Activated T-cell treated with anti-CD3 and anti-CD28 coated beads, Interleukin-2, amount 50 U/mL, for 72 hours (primary cell): ENCODE results near the gene FHAD1. TPM values are rescaled to one million over a fixed set of nuclear protein-coding genes. Genes with fewer than 3 reads are reported as not detected.

Source experiments
- ATAC-seq, 2 donors: fragments of 150-1000 bp; cut with Tn5 transposase; replicated peaks in 1 of 2; 2 replicates each; pipeline ENCODE4 v1.10.0; 2021; ENCODE audit warnings: moderate library complexity in 2 of 2, mild to moderate bottlenecking in 1 of 2
- DNase-seq, 2 donors: peaks; one replicate each; pipeline ENCODE4 v3.0.0; 2021 to 2022; ENCODE audit warnings: mixed read lengths in 1 of 2
- H3K27ac Mint-ChIP-seq: one replicate; pipeline ENCODE4 v1.8.0; 2022; ENCODE audit warnings: mild to moderate bottlenecking, moderate library complexity, mixed read lengths
- H3K27me3 Mint-ChIP-seq: one replicate; pipeline ENCODE4 v1.8.0; 2022; ENCODE audit warnings: low read depth, mixed read lengths
- H3K36me3 Mint-ChIP-seq, 2 donors: one replicate each; pipeline ENCODE4 v1.8.0; 2022; ENCODE audit warnings: mixed read lengths in 2 of 2, mild to moderate bottlenecking in 1 of 2; ENCODE audit not compliant: insufficient read depth in 2 of 2
- H3K4me1 Mint-ChIP-seq: one replicate; pipeline ENCODE4 v1.8.0; 2022; ENCODE audit warnings: low read depth, mixed read lengths
- H3K4me3 Mint-ChIP-seq, 2 donors: one replicate each; pipeline ENCODE4 v1.8.0; 2022; ENCODE audit warnings: mild to moderate bottlenecking in 2 of 2, mixed read lengths in 2 of 2, moderate library complexity in 2 of 2
- H3K9me3 Mint-ChIP-seq, 2 donors: one replicate each; pipeline ENCODE4 v1.8.0; 2022; ENCODE audit warnings: mixed read lengths in 2 of 2
- total RNA-seq, 2 donors: library from RNA; stranded (reverse); gene quantifications; one replicate each; pipeline ENCODE4 v1.2.3, GENCODE V29; 2022

Gene FHAD1
- total RNA-seq, 2 donors from 2014 or later = 0.49 TPM; not detected in 1

GRCh38 chr1:15435239-15436077 lies 188.4 kb downstream of the FHAD1 start:
- no peak for ATAC-seq
- no peak overlapping the region for H3K27ac Mint-ChIP-seq
- no peaks in the 10 kb centered on the region for H3K4me1 Mint-ChIP-seq
- no peak for DNase-seq
- no peak overlapping the region for H3K4me3 Mint-ChIP-seq
- H3K36me3 Mint-ChIP-seq = no peaks in the 10 kb centered on the region
- no peaks in the 10 kb centered on the region for H3K9me3 Mint-ChIP-seq
- no peaks in the 10 kb centered on the region for H3K27me3 Mint-ChIP-seq

- no peak for DNase-seq
- ATAC-seq = no peak
- Mint-ChIP-seq H3K36me3 (no peaks in the 10 kb centered on the region), H3K27ac (no peak overlapping the region), H3K27me3 (no peaks in the 10 kb centered on the region), H3K4me1 (no peaks in the 10 kb centered on the region), H3K9me3 (no peaks in the 10 kb centered on the region), H3K4me3 (no peak overlapping the region)
These were observed 189.9 kb downstream of the FHAD1 start for GRCh38 chr1:15436881-15437442.

- Mint-ChIP-seq H3K4me1 (no peaks in the 10 kb centered on the region), H3K27me3 (no peaks in the 10 kb centered on the region), H3K4me3 (no peak overlapping the region), H3K27ac (no peak overlapping the region), H3K36me3 (no peaks in the 10 kb centered on the region), H3K9me3 (no peaks in the 10 kb centered on the region)
- ATAC-seq (no peak), DNase-seq (no peak)
These were observed 192.3 kb downstream of the FHAD1 start for GRCh38 chr1:15439325-15439724.

DNA sequence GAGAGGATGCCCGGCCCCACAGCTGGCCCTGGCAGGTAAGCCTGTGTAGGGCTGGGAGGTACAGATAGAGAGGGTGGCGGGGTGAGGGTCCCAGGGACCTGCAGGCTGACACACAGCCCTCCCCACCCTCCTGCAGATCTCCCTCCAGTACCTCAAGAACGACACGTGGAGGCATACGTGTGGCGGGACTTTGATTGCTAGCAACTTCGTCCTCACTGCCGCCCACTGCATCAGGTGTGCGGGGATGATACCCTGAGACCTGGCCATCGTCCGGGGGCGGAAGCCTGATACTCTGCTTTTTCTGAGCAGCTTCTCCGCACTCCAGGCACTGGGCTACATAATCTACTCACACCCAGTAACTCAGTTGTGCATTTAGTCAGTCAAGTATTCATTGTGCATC lies 193.3 kb downstream of the FHAD1 start:
- ATAC-seq (no peak), DNase-seq (no peak)
- H3K4me1 Mint-ChIP-seq = peaks cover 4% of the 10 kb centered on the region
- no peak overlapping the region for H3K27ac Mint-ChIP-seq
- H3K36me3 Mint-ChIP-seq = no peaks in the 10 kb centered on the region
- peaks cover 6% of the 10 kb centered on the region for H3K27me3 Mint-ChIP-seq
- H3K9me3 Mint-ChIP-seq = no peaks in the 10 kb centered on the region
- no peak overlapping the region for H3K4me3 Mint-ChIP-seq

GRCh38 chr1:15441247-15441646 lies 194.2 kb downstream of the FHAD1 start:
- Mint-ChIP-seq H3K36me3 (no peaks in the 10 kb centered on the region), H3K27me3 (peaks cover 15% of the 10 kb centered on the region), H3K4me1 (peaks cover 9% of the 10 kb centered on the region), H3K9me3 (no peaks in the 10 kb centered on the region), H3K27ac (no peak overlapping the region), H3K4me3 (no peak overlapping the region)
- DNase-seq (no peak), ATAC-seq (no peak)

- no peaks in the 10 kb centered on the region for H3K36me3 Mint-ChIP-seq
- DNase-seq (no peak), ATAC-seq (no peak)
- peaks cover 16% of the 10 kb centered on the region for H3K27me3 Mint-ChIP-seq
- no peaks in the 10 kb centered on the region for H3K9me3 Mint-ChIP-seq
- H3K4me3 Mint-ChIP-seq = no peak overlapping the region
- H3K27ac Mint-ChIP-seq = no peak overlapping the region
- H3K4me1 Mint-ChIP-seq = peaks cover 9% of the 10 kb centered on the region
These were observed 195.1 kb downstream of the FHAD1 start for GRCh38 chr1:15442119-15442518.

DNA sequence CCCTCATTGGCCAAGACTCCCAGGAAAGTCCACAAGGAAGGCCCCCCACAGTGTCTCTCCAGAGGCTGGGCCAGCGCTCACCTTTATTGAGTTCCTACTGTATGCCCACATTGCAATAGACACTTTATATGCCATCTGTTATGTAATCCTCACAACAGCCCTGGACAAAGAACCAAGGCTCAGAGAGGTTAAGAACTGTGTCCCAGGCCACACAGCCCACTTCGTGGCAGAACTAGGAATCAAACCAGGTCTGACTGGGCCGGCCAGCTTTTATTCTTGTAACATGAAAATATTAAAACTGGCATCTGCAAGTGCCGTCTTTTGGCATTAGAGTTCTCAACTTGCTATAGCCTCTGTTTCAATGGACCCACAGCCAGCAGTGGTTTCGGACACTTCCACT lies 195.7 kb downstream of the FHAD1 start:
- H3K36me3 Mint-ChIP-seq = no peaks in the 10 kb centered on the region
- peaks cover 22% of the 10 kb centered on the region for H3K27me3 Mint-ChIP-seq
- ATAC-seq = no peak
- H3K4me3 Mint-ChIP-seq = no peak overlapping the region
- H3K27ac Mint-ChIP-seq = no peak overlapping the region
- DNase-seq = no peak
- peaks cover 9% of the 10 kb centered on the region for H3K4me1 Mint-ChIP-seq
- H3K9me3 Mint-ChIP-seq = no peaks in the 10 kb centered on the region

DNA sequence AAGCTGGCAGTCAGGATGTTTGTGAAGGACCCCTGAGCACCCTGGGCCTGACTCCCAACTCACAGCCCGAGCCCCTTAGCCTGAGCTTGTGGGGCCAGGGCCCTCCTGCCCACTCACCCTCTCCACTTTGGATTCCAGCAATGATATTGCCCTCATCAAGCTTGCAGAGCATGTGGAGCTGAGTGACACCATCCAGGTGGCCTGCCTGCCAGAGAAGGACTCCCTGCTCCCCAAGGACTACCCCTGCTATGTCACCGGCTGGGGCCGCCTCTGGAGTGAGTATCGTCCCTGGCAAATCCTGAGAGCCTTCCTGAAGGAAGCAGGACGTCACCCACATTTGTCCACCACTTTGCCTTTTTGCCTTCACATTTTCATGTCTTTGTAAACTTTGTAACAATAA lies 196.3 kb downstream of the FHAD1 start:
- Mint-ChIP-seq H3K36me3 (no peaks in the 10 kb centered on the region), H3K9me3 (no peaks in the 10 kb centered on the region), H3K4me1 (peaks cover 9% of the 10 kb centered on the region), H3K27ac (no peak overlapping the region), H3K4me3 (no peak overlapping the region), H3K27me3 (peaks cover 22% of the 10 kb centered on the region)
- no peak for DNase-seq
- no peak for ATAC-seq

DNA sequence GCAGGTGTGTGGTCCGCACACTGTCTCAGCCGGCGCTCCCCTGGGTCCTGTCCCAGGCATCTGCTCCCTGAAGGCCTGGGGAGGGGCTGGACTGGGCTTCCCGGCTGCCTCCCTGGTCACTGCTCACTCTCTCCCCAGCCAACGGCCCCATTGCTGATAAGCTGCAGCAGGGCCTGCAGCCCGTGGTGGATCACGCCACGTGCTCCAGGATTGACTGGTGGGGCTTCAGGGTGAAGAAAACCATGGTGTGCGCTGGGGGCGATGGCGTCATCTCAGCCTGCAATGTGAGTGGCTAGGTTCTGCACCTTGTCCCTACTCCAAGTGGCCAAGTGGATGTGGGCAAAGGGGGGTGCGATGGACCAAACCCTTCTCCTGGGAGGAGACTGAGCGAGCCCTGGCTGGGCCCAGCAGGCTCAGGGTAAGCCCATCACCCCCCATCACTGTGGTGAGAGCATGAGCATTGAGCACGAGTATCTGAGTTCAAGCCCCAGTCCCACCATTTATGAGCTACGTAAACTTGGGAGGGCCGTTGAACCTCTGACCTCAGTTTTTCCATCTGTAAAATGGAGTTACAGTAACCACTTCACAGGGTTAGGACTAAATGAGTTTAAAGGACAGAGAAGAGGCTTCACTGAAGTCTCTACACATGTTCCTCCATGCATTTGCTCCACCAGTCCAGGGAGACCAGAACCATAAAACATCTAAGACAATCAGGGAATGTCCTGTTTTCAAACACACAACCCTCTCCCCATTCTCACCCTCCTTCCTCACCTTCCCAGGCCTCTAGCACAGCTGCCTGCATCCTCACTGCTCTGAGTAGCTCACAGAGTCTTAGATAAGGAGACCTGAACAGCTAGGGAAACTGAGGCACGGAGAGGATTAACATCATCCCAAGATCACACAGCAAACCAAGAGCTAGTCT lies 197.7 kb downstream of the FHAD1 start:
- DNase-seq (no peak), ATAC-seq (no peak)
- no peak overlapping the region for H3K27ac Mint-ChIP-seq
- no peaks in the 10 kb centered on the region for H3K9me3 Mint-ChIP-seq
- H3K4me3 Mint-ChIP-seq = no peak overlapping the region
- peaks cover 22% of the 10 kb centered on the region for H3K27me3 Mint-ChIP-seq
- H3K4me1 Mint-ChIP-seq = peaks cover 9% of the 10 kb centered on the region
- H3K36me3 Mint-ChIP-seq = no peaks in the 10 kb centered on the region

- Mint-ChIP-seq H3K9me3 (no peaks in the 10 kb centered on the region), H3K36me3 (no peaks in the 10 kb centered on the region), H3K4me1 (peaks cover 9% of the 10 kb centered on the region), H3K4me3 (no peak overlapping the region), H3K27me3 (peaks cover 22% of the 10 kb centered on the region), H3K27ac (no peak overlapping the region)
- DNase-seq (no peak), ATAC-seq (no peak)
These were observed 198.5 kb downstream of the FHAD1 start for GRCh38 chr1:15445390-15446122.

DNA sequence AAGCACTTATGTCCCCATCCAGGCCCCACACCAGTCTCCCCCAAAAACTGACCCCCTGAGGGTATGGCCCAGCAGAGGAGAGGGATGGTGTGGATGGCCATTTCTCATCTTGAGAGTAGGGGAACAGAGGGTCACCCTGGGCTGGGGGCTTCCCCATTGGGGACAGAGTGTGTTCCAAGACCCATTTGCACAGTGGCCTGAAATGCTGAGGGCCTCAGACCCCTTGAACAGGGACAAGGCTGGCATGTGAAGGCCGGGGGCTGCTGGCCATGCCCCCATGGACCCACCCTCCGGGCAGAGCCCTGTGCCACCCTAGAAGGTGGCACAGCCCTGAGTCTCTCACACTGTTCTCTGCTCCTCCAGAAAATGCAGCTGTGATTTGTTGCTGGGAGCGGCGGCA lies 199.2 kb downstream of the FHAD1 start:
- Mint-ChIP-seq H3K4me1 (peaks cover 9% of the 10 kb centered on the region), H3K9me3 (no peaks in the 10 kb centered on the region), H3K27ac (no peak overlapping the region), H3K36me3 (no peaks in the 10 kb centered on the region), H3K27me3 (peaks cover 22% of the 10 kb centered on the region), H3K4me3 (no peak overlapping the region)
- ATAC-seq (no peak), DNase-seq (no peak)
